BLaER1 (cell line): ENCODE results near the gene PRKCQ.
"Not testable (repeated sequence)": the region's sequence is repeated elsewhere in the genome, so short reads cannot be mapped to it uniquely, and the experiment has no call there.

Experiments
- H3K27ac ChIP-seq: shearing (Covaris generic); formaldehyde crosslinking; 2 replicates; pipeline ENCODE4 v1.8.1; 2022
- H3K27me3 ChIP-seq: shearing (Covaris generic); formaldehyde crosslinking; 2 replicates; pipeline ENCODE4 v1.8.1; 2022
- H3K36me3 ChIP-seq: shearing (Covaris generic); formaldehyde crosslinking; 2 replicates; pipeline ENCODE4 v1.8.1; 2022
- H3K4me1 ChIP-seq: shearing (Covaris generic); formaldehyde crosslinking; 2 replicates; pipeline ENCODE4 v1.8.1; 2022
- H3K4me2 ChIP-seq: shearing (Covaris generic); formaldehyde crosslinking; 2 replicates; pipeline ENCODE4 v1.8.1; 2022
- H3K4me3 ChIP-seq: shearing (Covaris generic); formaldehyde crosslinking; 2 replicates; pipeline ENCODE4 v1.8.1; 2022
- H3K9ac ChIP-seq: shearing (Covaris generic); formaldehyde crosslinking; 2 replicates; pipeline ENCODE4 v1.8.1; 2022
- H3K9me3 ChIP-seq: shearing (Covaris generic); formaldehyde crosslinking; 2 replicates; pipeline ENCODE4 v1.8.1; 2022
- H4K20me1 ChIP-seq: shearing (Covaris generic); formaldehyde crosslinking; 2 replicates; pipeline ENCODE4 v1.8.1; 2022
- Cebpa-rat ChIP-seq: shearing (Covaris generic); IDR thresholded peaks from 2 replicates; pipeline ENCODE4 v1.8.1; 2022

PRKCQ gene

DNA sequence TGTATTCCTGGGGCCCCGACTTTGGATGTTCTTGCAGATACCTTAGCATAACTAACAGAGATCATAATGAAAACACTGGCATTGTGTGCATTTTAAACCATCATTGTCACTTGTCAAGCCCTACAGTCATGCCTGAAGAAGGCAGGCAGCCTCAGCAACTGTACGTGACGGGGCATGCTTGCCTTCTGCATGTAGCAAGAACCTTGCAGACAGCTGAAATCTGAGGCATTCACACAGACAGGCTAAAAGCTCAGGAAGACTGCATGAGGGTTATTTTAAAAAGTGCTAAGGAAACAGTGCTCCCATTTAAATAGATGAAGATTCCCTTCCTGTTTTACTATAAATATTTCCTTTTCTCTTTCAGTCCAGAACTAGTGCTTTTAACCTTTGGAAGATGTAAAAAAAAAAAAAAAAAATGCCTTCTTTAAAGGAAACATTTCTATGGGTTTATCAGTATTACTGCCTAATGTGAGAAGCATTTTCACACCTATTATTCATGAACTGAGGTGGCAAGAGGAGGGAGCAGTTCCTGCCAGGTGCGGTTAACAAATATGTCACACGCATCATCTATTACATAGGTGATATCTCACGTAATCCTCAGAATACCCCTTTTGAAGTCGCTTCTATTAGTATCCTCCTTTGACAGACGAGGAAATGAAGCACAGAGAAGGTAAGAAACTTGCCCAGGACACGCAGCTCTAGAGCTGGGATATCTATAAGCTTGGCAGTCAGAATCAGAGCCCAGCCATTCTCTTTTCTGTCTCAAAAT lies 88.1 kb downstream of the PRKCQ start:
- no peaks in the 10 kb centered on the region for H4K20me1 ChIP-seq
- TF ChIP-seq Cebpa-rat = no peak
- H3K27ac ChIP-seq = no peak overlapping the region
- peaks cover 57% of the 10 kb centered on the region for H3K36me3 ChIP-seq
- H3K9me3 ChIP-seq = no peaks in the 10 kb centered on the region
- peaks cover 23% of the 10 kb centered on the region for H3K4me1 ChIP-seq
- H3K4me2 ChIP-seq = no peak overlapping the region
- H3K4me3 ChIP-seq = no peak overlapping the region
- H3K27me3 ChIP-seq = no peaks in the 10 kb centered on the region
- H3K9ac ChIP-seq = no peak overlapping the region

DNA sequence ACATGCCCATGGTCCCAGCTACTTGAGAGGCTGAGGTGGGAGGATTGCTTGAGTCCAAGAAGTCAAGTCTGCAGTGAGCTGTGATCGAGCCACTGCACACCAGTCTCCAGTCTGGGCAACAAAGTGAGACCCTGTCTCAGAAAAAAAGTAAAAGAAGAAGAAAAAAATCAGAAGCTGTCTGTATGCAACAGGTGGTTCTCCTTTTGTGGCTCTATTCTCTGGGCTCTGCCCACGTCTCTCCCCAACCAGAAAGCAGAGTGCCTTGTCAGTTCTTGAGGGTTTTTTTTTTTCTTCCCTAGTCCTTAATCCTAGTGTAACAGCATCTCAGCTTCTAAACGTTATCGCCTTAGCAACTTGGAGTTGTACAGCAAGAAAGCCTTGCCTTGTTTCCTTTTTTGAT lies 89.5 kb downstream of the PRKCQ start:
- Histone ChIP-seq H3K27ac (no peak overlapping the region), H3K36me3 (peaks cover 61% of the 10 kb centered on the region), H3K27me3 (no peaks in the 10 kb centered on the region), H4K20me1 (no peaks in the 10 kb centered on the region), H3K4me2 (no peak overlapping the region), H3K4me3 (no peak overlapping the region), H3K9me3 (no peaks in the 10 kb centered on the region), H3K4me1 (peaks cover 20% of the 10 kb centered on the region), H3K9ac (no peak overlapping the region)
- TF ChIP-seq Cebpa-rat = no peak

DNA sequence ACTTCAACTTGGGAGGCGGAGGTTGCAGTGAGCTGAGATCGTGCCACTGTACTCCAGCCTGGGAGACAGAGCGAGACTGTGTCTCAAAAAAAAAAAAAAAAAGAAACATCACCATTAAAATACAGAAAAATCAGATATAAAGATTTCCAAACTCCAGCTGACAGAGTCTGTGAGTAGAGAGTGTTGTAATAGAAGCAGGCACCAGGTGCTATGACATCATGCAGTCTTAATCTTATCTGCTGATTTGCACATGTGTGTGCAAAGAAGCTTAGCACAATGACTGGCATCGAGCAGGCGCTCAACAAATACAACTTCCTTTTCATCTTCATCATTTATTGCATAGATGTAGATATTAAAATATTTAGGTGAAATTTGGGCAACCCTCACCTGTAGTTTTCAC lies 92.2 kb downstream of the PRKCQ start:
- no peaks in the 10 kb centered on the region for H4K20me1 ChIP-seq
- H3K9ac ChIP-seq = no peak overlapping the region
- H3K4me3 ChIP-seq = no peak overlapping the region
- no peak overlapping the region for H3K4me2 ChIP-seq
- no peak overlapping the region for H3K27ac ChIP-seq
- no peaks in the 10 kb centered on the region for H3K27me3 ChIP-seq
- peaks cover 87% of the 10 kb centered on the region for H3K36me3 ChIP-seq
- peaks cover 10% of the 10 kb centered on the region; the same call in 1 of the 2 replicates for H3K4me1 ChIP-seq
- no peak for TF ChIP-seq Cebpa-rat
- H3K9me3 ChIP-seq = no peaks in the 10 kb centered on the region

DNA sequence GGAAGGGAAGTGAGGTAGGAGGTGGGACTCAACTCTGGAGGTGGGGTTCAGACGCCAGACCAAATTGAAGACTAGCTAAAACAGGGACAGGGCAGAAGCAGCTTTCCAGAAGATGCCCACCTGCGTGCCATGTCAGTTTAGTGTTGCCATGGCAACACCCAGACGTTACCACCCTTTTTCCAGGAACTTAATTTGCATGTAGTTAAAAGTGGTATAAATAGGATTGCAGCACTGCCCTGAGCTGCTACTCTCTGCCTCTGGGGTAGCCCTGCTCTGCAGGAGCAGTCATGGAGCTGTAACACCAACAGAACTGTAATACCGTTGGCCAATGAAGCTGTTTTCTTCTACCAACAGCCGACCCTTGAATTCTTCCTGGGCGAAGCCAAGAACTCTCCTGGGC lies 93.8 kb downstream of the PRKCQ start:
- Histone ChIP-seq H3K27me3 (no peaks in the 10 kb centered on the region), H4K20me1 (no peaks in the 10 kb centered on the region), H3K36me3 (peaks cover 88% of the 10 kb centered on the region), H3K9ac (no peak overlapping the region), H3K4me3 (no peak overlapping the region), H3K9me3 (peaks cover 3% of the 10 kb centered on the region; the same call in 1 of the 2 replicates), H3K4me1 (peaks cover 11% of the 10 kb centered on the region; the same call in 1 of the 2 replicates), H3K27ac (no peak overlapping the region), H3K4me2 (peak overlapping the region; percentile 30; the same call in 1 of the 2 replicates)
- no peak for TF ChIP-seq Cebpa-rat

DNA sequence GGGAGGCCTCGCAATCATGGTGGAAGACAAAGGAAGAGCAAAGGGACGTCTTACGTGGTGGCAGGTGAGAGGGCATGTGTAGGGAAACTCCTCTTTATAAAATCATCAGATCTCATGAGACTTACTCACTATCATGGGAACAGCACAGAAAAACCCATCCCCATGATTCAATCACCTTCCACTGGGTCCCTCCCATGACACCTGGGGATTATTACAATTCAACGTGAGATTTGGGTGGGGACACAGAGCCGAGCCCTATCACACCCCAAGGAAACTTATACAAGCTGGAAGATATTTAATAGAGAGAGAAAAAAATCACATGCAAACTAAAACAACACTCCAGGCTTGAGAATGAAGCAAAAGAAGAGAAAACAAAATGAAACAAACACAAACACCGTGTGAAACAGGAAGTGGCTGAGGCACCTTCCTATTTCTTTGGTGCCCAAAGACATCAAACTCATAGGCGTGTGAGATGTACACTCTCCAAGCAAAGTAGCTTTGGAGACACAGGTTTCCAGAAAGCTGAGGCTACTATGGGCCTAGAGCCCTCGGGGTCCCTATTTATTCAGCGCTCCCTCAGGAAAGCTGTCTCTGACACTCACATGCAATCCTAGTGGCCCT lies 97.2 kb downstream of the PRKCQ start:
- no peak overlapping the region for H3K4me2 ChIP-seq
- H3K27me3 ChIP-seq = no peaks in the 10 kb centered on the region
- TF ChIP-seq Cebpa-rat = no peak
- H3K9me3 ChIP-seq = peaks cover 3% of the 10 kb centered on the region; the same call in 1 of the 2 replicates
- no peak overlapping the region for H3K9ac ChIP-seq
- no peaks in the 10 kb centered on the region for H4K20me1 ChIP-seq
- H3K36me3 ChIP-seq = peaks cover 86% of the 10 kb centered on the region
- peaks cover 11% of the 10 kb centered on the region; the same call in 1 of the 2 replicates for H3K4me1 ChIP-seq
- no peak overlapping the region for H3K4me3 ChIP-seq
- H3K27ac ChIP-seq = no peak overlapping the region

DNA sequence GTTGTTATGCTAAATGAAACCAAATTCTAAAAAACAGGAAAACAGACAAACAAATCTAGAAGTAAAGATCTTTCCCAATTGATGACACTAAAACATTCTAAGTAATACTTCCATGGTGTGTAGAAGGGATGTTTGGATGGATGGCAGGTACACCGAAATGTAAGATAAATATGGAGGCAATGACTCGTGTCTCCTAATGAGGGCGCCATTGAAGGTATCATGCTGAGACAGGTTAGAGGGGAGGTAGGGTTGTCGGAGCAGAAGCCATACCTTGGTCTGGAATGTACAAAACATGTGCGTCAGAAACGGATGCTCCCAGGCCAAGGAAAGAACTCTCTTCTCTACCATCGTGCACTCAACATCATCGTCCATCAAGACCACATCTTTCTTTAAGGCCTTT lies 101.4 kb downstream of the PRKCQ start:
- H4K20me1 ChIP-seq = no peaks in the 10 kb centered on the region
- no peak overlapping the region for H3K4me3 ChIP-seq
- no peak overlapping the region for H3K27ac ChIP-seq
- H3K9me3 ChIP-seq = peaks cover 3% of the 10 kb centered on the region; the same call in 1 of the 2 replicates
- H3K36me3 ChIP-seq = peaks cover 53% of the 10 kb centered on the region
- no peaks in the 10 kb centered on the region for H3K27me3 ChIP-seq
- TF ChIP-seq Cebpa-rat = no peak
- H3K4me2 ChIP-seq = no peak overlapping the region
- no peak overlapping the region for H3K9ac ChIP-seq
- peaks cover 27% of the 10 kb centered on the region for H3K4me1 ChIP-seq

DNA sequence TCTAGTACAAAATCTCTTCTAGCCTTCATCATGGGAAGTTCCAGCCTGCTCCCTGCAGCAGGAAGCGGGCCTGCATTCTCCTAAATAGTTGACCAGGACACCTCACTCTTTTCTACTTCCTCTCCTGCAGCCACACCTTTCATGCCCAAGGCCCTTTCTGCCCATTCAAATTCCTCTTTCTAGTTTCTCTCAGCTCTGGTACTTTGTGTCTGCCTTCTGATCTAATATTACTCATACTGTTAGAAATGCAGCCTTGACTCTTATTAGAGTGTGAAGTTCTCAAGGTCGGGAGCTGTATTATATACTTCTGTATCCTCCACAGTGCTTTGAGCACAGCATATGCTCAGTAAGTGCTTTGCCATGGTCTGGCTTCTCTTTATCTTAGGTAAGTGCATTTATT lies 103.1 kb downstream of the PRKCQ start:
- Histone ChIP-seq H4K20me1 (no peaks in the 10 kb centered on the region), H3K9ac (no peak overlapping the region), H3K36me3 (peaks cover 36% of the 10 kb centered on the region), H3K4me1 (peaks cover 39% of the 10 kb centered on the region), H3K4me3 (no peak overlapping the region), H3K27ac (no peak overlapping the region), H3K27me3 (no peaks in the 10 kb centered on the region), H3K4me2 (no peak overlapping the region), H3K9me3 (no peaks in the 10 kb centered on the region)
- TF ChIP-seq Cebpa-rat = no peak

DNA sequence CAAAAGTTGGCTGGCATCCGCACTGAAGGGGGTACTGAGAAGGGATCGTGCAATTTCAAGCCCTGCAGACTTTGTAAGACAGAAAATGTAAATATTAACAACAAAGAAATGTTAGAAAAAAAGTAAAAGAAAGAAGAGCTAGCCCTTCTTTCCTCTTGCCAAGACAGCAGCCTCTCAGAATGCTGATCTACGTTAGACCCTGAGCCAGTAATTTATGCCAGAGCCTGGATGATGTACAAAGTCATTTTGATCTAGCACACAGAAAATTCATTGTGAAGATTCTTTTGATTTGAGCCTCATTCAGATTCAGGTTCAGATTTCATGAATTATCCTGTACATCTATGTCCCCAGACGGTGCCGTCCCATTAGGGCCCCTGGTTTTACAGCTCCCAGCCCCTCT lies 105.2 kb downstream of the PRKCQ start:
- peaks cover 43% of the 10 kb centered on the region for H3K4me1 ChIP-seq
- no peak for TF ChIP-seq Cebpa-rat
- H3K36me3 ChIP-seq = peaks cover 43% of the 10 kb centered on the region
- H3K4me2 ChIP-seq = peak overlapping the region; percentile 91
- no peaks in the 10 kb centered on the region for H4K20me1 ChIP-seq
- H3K9me3 ChIP-seq = peaks cover 5% of the 10 kb centered on the region; the same call in 1 of the 2 replicates
- peak overlapping the region; percentile 84 for H3K27ac ChIP-seq
- no peak overlapping the region for H3K4me3 ChIP-seq
- no peaks in the 10 kb centered on the region for H3K27me3 ChIP-seq
- peak overlapping the region; percentile 47 for H3K9ac ChIP-seq

DNA sequence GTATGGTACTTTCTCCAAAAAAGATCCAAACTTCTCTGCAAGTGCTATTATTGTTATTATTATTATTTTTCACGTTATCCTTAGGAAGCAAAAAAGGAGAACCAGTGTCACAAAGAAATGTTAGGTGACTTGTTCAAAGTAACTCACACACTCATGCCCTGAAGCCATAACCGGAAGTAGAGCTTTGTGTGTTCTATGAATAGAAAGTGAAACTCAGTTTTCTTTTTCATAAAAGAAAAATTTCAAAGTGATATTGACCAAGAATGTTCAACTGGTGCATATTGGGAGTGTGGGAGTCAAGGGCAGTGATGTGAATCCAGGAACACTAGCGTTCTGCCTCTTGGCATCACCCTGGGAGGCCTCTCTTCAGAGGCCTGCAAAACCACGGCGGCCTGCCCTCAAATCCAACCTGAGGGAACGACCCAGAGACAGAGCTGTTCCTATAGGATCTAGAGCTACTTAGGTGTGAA lies 106.1 kb downstream of the PRKCQ start:
- peak overlapping the region; percentile 84 for H3K27ac ChIP-seq

DNA sequence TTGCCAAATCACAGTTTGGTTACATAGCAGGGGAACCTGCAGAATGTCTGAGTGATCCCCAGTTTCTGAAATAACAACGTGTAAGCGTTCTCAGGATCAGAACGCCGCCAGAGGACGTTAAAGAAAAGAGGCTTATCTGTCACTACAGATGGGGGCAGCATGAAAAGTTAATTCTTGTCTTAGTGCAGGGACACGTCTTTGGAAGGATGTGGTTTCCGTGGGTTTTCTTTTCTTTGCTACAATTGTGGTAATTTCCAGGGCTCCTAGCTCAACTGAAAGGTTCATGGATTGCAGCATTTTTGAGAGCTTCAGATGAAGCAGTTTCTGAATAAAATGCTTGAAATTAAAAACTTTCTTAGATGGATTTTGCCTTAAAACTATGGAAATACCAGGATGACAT lies 106.6 kb downstream of the PRKCQ start:
- Histone ChIP-seq H3K36me3 (peaks cover 41% of the 10 kb centered on the region), H3K27ac (peak overlapping the region; percentile 84), H3K27me3 (no peaks in the 10 kb centered on the region), H3K4me1 (peaks cover 43% of the 10 kb centered on the region), H4K20me1 (no peaks in the 10 kb centered on the region), H3K9ac (no peak overlapping the region), H3K4me2 (peak overlapping the region; percentile 91), H3K4me3 (peak overlapping the region; percentile 55; the same call in 1 of the 2 replicates), H3K9me3 (peaks cover 10% of the 10 kb centered on the region; the same call in 1 of the 2 replicates)
- no peak for TF ChIP-seq Cebpa-rat

More for the DNA sequence above, 106.1 kb downstream of the PRKCQ start:
- H3K4me1 ChIP-seq = peaks cover 43% of the 10 kb centered on the region
- peak overlapping the region; percentile 55 for H3K4me3 ChIP-seq
- peaks cover 10% of the 10 kb centered on the region; the same call in 1 of the 2 replicates for H3K9me3 ChIP-seq
- TF ChIP-seq Cebpa-rat = no peak
- no peaks in the 10 kb centered on the region for H3K27me3 ChIP-seq
- H3K9ac ChIP-seq = peak overlapping the region; percentile 71
- peak overlapping the region; percentile 91 for H3K4me2 ChIP-seq
- H4K20me1 ChIP-seq = no peaks in the 10 kb centered on the region
- peaks cover 46% of the 10 kb centered on the region for H3K36me3 ChIP-seq

DNA sequence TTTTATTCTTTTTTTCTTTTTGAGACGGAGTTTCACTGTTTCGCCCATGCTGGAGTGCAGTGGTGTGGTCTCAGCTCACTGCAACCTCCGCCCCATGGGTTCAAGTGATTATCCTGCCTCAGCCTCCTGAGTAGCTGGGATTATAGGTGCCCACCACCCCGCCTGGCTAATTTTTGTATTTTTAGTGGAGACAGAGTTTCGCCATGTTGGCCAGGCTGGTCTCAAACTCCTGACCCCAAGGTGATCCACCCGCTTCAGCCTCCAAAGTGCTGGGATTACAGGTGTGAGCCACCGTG lies 107.4 kb downstream of the PRKCQ start:
- H3K4me2 ChIP-seq = peak overlapping the region; percentile 91
- peaks cover 43% of the 10 kb centered on the region for H3K4me1 ChIP-seq
- H3K27me3 ChIP-seq, H3K4me3 ChIP-seq, H3K9me3 ChIP-seq, H3K9ac ChIP-seq, H4K20me1 ChIP-seq: not testable (repeated sequence)
- peaks cover 35% of the 10 kb centered on the region for H3K36me3 ChIP-seq
- peak overlapping the region; percentile 84; the same call in 1 of the 2 replicates for H3K27ac ChIP-seq
